HCT116 (cell line): ENCODE data around the gene ZNF398. TPM values are rescaled to one million over a fixed set of nuclear protein-coding genes. Genes with fewer than 3 reads are reported as not detected.
A peak's percentile ranks its signal among the peaks of the same experiment; 100 is the strongest.

ENCODE experiments used
- ATAC-seq: fragments of 200-7000 bp; cut with Tn5 transposase; 2 replicates; pipeline ENCODE4 v1.9.1; 2020; ENCODE audit warnings: mild to moderate bottlenecking, moderate library complexity
- Bru-seq: library from RNA; stranded (reverse); fragments of 400-500 nt; gene quantifications from one replicate; lab custom pipeline; 2021; lab: Mats Ljungman, UMichigan
- BruChase-seq, 2 experiments: library from RNA; stranded (reverse); fragments of 400-500 nt; gene quantifications; one replicate each; lab custom pipeline; 2021; lab: Mats Ljungman, UMichigan
- BruUV-seq: library from RNA; stranded (reverse); fragments of 400-500 nt; replicated peaks from 2 replicates; lab custom pipeline; 2021; lab: Mats Ljungman, UMichigan
- CTCF ChIA-PET: fragments of 300-600 bp; sonication (Branson Sonifier 250); formaldehyde crosslinking; loops from one replicate; lab custom pipeline; 2021; ENCODE audit warnings: antibody characterized with exemption; lab: Charles Lee
- POLR2A ChIA-PET: fragments of 300-600, 350-600 bp; sonication (Branson Sonifier 250); formaldehyde crosslinking; loops from one replicate; lab custom pipeline; 2021; ENCODE audit warnings: antibody characterized with exemption; lab: Charles Lee
- RAD21 ChIA-PET, 2 experiments: fragments of 300-600 bp; sonication (Branson Sonifier 250); formaldehyde crosslinking; loops; one replicate each; lab custom pipeline; 2023; ENCODE audit warnings: low total read pairs in 2 of 2; ENCODE audit not compliant: uncharacterized antibody in 2 of 2, unreplicated experiment in 2 of 2, low non-redundant PET in 1 of 2; lab: Charles Lee
- DNase-seq: peaks from one replicate; pipeline ENCODE4 v3.0.0-alpha.2; 2010; ENCODE audit warnings: low read depth, low spot score
- H2AFZ ChIP-seq: fragments of 200-600 bp; shearing (Covaris generic), sonication (generic); 2 replicates; pipeline ENCODE4 v1.6.1; 2017; ENCODE audit warnings: low read depth, mixed run types, mixed read lengths, antibody characterized with exemption, low read length; ENCODE audit not compliant: poor library complexity, severe bottlenecking
- H3K27ac ChIP-seq: 2 replicates; pipeline ENCODE4 v1.5.1; 2012; ENCODE audit warnings: low read depth, low read length
- H3K27me3 ChIP-seq: fragments of 200-600 bp; sonication (generic); 2 replicates; pipeline ENCODE4 v1.6.1; 2016; ENCODE audit warnings: mixed run types, low read length, mixed read lengths; ENCODE audit not compliant: insufficient read depth
- H3K36me3 ChIP-seq, 2 experiments: fragments of 200-500 bp in 1 of 2; fragments of 200-600 bp in 1 of 2; sonication (Bioruptor generic) in 1 of 2; sonication (generic) in 1 of 2; 2 replicates each; pipeline versions ENCODE4 v1.5.1 to v1.6.1; 2014 to 2016; ENCODE audit warnings: low read length in 2 of 2, inconsistent platforms in 1 of 2, mixed read lengths in 1 of 2, mixed run types in 1 of 2; ENCODE audit not compliant: insufficient read depth in 2 of 2, control insufficient read depth in 1 of 2
- H3K4me1 ChIP-seq, 2 experiments: fragments of 200-600 bp in 1 of 2; sonication (generic) in 1 of 2; 2 replicates each; pipeline versions ENCODE4 v1.5.1 to v1.6.1; 2012 to 2017; ENCODE audit warnings: low read length in 2 of 2, inconsistent platforms in 1 of 2, mild to moderate bottlenecking in 1 of 2, mixed read lengths in 1 of 2, mixed run types in 1 of 2, moderate library complexity in 1 of 2; ENCODE audit not compliant: insufficient read depth in 2 of 2, control insufficient read depth in 1 of 2
- H3K4me2 ChIP-seq: fragments of 200-600 bp; sonication (generic); 2 replicates; pipeline ENCODE4 v1.6.1; 2017; ENCODE audit warnings: mixed run types, low read length, mixed read lengths
- H3K4me3 ChIP-seq, 2 experiments: fragments of 200-600 bp in 1 of 2; sonication (generic) in 1 of 2; replicated peaks in 1 of 2; 2 replicates each; pipeline ENCODE4 v1.5.1; 2011 to 2016; ENCODE audit warnings: low read length in 2 of 2, control low read depth in 1 of 2, low read depth in 1 of 2, mild to moderate bottlenecking in 1 of 2, mixed read lengths in 1 of 2, mixed run types in 1 of 2
- H3K79me2 ChIP-seq: fragments of 200-600 bp; sonication (generic); 2 replicates; pipeline ENCODE4 v1.6.1; 2017; ENCODE audit warnings: mild to moderate bottlenecking, mixed run types, low read length, moderate library complexity, mixed read lengths; ENCODE audit not compliant: insufficient read depth
- H3K9ac ChIP-seq: fragments of 200-600 bp; sonication (generic); 2 replicates; pipeline ENCODE4 v1.6.1; 2016; ENCODE audit warnings: low read length, mixed read lengths
- H3K9me2 ChIP-seq: fragments of 200-600 bp; sonication (generic), shearing (Covaris generic); 2 replicates; pipeline ENCODE4 v1.6.1; 2017; ENCODE audit warnings: mixed run types, mild to moderate bottlenecking, moderate library complexity; ENCODE audit not compliant: insufficient read depth
- H3K9me3 ChIP-seq, 2 experiments: fragments of 200-500 bp in 1 of 2; fragments of 200-600 bp in 1 of 2; sonication (Bioruptor generic) in 1 of 2; sonication (generic) in 1 of 2; 2 replicates each; pipeline ENCODE4 v1.6.1; 2014 to 2017; ENCODE audit warnings: low read length in 2 of 2, mixed read lengths in 2 of 2, inconsistent platforms in 1 of 2, low read depth in 1 of 2, mild to moderate bottlenecking in 1 of 2, mixed run types in 1 of 2, moderate library complexity in 1 of 2; ENCODE audit not compliant: control insufficient read depth in 1 of 2, insufficient read depth in 1 of 2
- H4K20me1 ChIP-seq: fragments of 200-600 bp; sonication (generic), shearing (Covaris generic); 2 replicates; pipeline ENCODE4 v1.6.1; 2017; ENCODE audit warnings: mixed run types, mild to moderate bottlenecking, moderate library complexity; ENCODE audit not compliant: insufficient read depth
- CBX3 ChIP-seq: IDR thresholded peaks from 2 replicates; pipeline ENCODE4 v1.6.1; 2012; ENCODE audit warnings: low read depth
- EGR1 ChIP-seq: IDR thresholded peaks from 2 replicates; pipeline ENCODE4 v1.6.1; 2012; ENCODE audit warnings: low read depth
- EZH2 ChIP-seq: fragments of 200-600 bp; sonication (generic); IDR thresholded peaks from 2 replicates; pipeline ENCODE4 v1.6.1; 2017; ENCODE audit warnings: antibody characterized with exemption, mixed run types
- EZH2phosphoT487 ChIP-seq: fragments of 200-600 bp; IDR thresholded peaks from 2 replicates; pipeline ENCODE4 v1.6.1; 2018; ENCODE audit warnings: antibody characterized with exemption, borderline replicate concordance
- MAX ChIP-seq: IDR thresholded peaks from 2 replicates; pipeline ENCODE4 v1.6.1; 2012
- POLR2A ChIP-seq: IDR thresholded peaks from 2 replicates; pipeline ENCODE4 v1.7.0; 2011; ENCODE audit warnings: borderline replicate concordance; ENCODE audit not compliant: insufficient read depth, insufficient read length; ENCODE audit errors: extremely low read depth
- RAD21 ChIP-seq: IDR thresholded peaks from 2 replicates; pipeline ENCODE4 v1.6.1; 2012; ENCODE audit warnings: low read depth, mild to moderate bottlenecking
- REST ChIP-seq: IDR thresholded peaks from 2 replicates; pipeline ENCODE4 v1.6.1; 2012; ENCODE audit warnings: low read depth
- SRF ChIP-seq: IDR thresholded peaks from 2 replicates; pipeline ENCODE4 v1.6.1; 2012; ENCODE audit warnings: low read depth
- TCF7L2 ChIP-seq: IDR thresholded peaks from 2 replicates; pipeline ENCODE4 v1.7.0; 2011; ENCODE audit warnings: borderline replicate concordance, inconsistent platforms; ENCODE audit not compliant: insufficient read depth, insufficient read length; ENCODE audit errors: extremely low read depth
- YY1 ChIP-seq: IDR thresholded peaks from 2 replicates; pipeline ENCODE4 v1.6.1; 2011; ENCODE audit warnings: low read length, low read depth, moderate library complexity, mild to moderate bottlenecking; ENCODE audit not compliant: insufficient replicate concordance; ENCODE audit errors: extremely low read depth
- ZFX ChIP-seq: fragments of 450-650 bp; IDR thresholded peaks from 2 replicates; pipeline ENCODE4 v1.6.1; 2017
- ZNF274 ChIP-seq: fragments of 200-500 bp; sonication (Bioruptor generic); IDR thresholded peaks from 2 replicates; pipeline ENCODE4 v1.6.1; 2014; ENCODE audit warnings: mild to moderate bottlenecking, low read depth, low read length, inconsistent platforms
- intact Hi-C: fragments of 100-400 bp; cut with micrococcal nuclease; formaldehyde crosslinking; loops from 2 replicates; pipeline ENCODE4 v1.10.0; 2022
- long read RNA-seq: library from polyadenylated mRNA; unstranded; transcript quantifications from one replicate; pipeline ENCODE4 v2.0.0, GENCODE V29; 2021; ENCODE audit not compliant: unreplicated experiment
- polyA plus RNA-seq: library from polyadenylated mRNA; unstranded; fragments of >200 nt; gene quantifications from 2 replicates; pipeline ENCODE4 v1.2.1, GENCODE V29; 2012; ENCODE audit warnings: missing spikeins
- total RNA-seq: library from RNA; stranded (reverse); gene quantifications from one replicate; pipeline ENCODE4 v1.2.1, GENCODE V29; 2021; ENCODE audit not compliant: unreplicated experiment
- TF ChIP-seq, protein P1 (sequence below): IDR thresholded peaks from 2 replicates; pipeline ENCODE4 v1.6.1; 2011; ENCODE audit warnings: mild to moderate bottlenecking, low read length, moderate library complexity; ENCODE audit not compliant: insufficient replicate concordance; ENCODE audit errors: extremely low read depth

Gene ZNF398, protein sequence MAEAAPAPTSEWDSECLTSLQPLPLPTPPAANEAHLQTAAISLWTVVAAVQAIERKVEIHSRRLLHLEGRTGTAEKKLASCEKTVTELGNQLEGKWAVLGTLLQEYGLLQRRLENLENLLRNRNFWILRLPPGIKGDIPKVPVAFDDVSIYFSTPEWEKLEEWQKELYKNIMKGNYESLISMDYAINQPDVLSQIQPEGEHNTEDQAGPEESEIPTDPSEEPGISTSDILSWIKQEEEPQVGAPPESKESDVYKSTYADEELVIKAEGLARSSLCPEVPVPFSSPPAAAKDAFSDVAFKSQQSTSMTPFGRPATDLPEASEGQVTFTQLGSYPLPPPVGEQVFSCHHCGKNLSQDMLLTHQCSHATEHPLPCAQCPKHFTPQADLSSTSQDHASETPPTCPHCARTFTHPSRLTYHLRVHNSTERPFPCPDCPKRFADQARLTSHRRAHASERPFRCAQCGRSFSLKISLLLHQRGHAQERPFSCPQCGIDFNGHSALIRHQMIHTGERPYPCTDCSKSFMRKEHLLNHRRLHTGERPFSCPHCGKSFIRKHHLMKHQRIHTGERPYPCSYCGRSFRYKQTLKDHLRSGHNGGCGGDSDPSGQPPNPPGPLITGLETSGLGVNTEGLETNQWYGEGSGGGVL
- total RNA-seq (14.1 TPM), Bru-seq, nascent RNA (percentile 66 among the genes with signal in this experiment), BruChase-seq, experiment 1, labeled RNA remaining after a 6-hour chase (percentile 58 among the genes with signal in this experiment), BruChase-seq, experiment 2, labeled RNA remaining after a 2-hour chase (percentile 65 among the genes with signal in this experiment)
- polyA plus RNA-seq: 6.2 and 7.2 TPM in 2 replicates
- long read RNA-seq, transcript ZNF398-202 (6 exons, 2,860 nt): major isoform, 5 of 28 reads
- long read RNA-seq, partial matches to known transcripts: 20 of 28 reads
- long read RNA-seq, other reads (novel, unspliced or antisense): 3 of 28 reads

DNA sequence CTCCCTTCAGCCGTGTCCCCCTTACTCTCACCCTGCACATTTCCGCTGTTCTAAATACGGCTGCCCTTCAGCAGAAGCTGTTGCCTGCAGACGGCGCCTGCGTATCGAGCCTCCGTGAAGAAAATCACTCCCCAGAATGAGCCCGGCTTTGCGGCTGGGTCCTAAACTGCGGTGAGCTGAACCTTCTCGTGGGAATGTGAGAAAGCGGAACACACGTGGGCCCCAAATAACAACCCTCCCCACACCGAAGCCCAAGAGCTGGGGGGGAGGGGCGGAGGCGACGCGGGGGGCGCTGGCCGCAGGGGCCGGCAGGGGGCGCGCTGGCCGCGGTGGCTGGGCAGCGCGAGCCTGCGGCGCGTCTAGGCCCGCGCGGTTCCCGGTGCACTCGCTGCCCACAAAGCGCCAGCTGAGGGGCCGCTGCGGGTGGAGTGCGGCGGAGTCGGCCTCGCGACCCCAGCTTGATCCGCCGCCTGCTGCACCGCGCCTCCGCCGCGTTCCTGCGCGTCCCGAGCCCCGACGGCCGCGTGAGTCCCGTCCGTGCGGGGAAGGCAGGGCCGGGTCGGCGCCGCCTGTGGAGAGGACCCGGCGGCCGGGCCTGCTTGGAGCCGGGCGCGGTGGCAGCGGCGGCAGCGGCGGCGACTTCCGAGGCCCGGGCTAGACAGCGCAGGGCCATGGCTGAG is at the start of gene ZNF398:
Gene ZNF398, plus strand, starts transcription at position 382 of the 680 bp plus-strand sequence. Its CDS starts 290 bp downstream, at position 672.
- intact Hi-C loops: loop anchor here (1.0 to 5.0 kb wide), 2 partner anchors 21 to 80 kb away; partner anchors contain the start of gene ZNF425
- no peaks in the 10 kb centered on the region for H4K20me1 ChIP-seq
- H3K9ac ChIP-seq: peak within 1 kb of the TSS; percentile 92
- DNase-seq: no peak
- peak; percentile 79 for ATAC-seq
- peak within 1 kb of the TSS; percentile 82 to 95 for H3K4me3 ChIP-seq
- no peak within 1 kb of the TSS for H2AFZ ChIP-seq
- no TSS peak for BruUV-seq
- ChIA-PET POLR2A (interaction anchor here (0.7 to 1.2 kb wide), 4 partner anchors 20 to 81 kb away, joined by 3 to 4 read pairs (median 4); no protein-coding TSS in a partner anchor), RAD21 (no interaction called here), CTCF (interaction anchor here (0.6 to 4.8 kb wide), 7 partner anchors 11 to 682 kb away, joined by 3 to 28 read pairs (median 5); partner anchors contain the start of genes ZNF282 and ZNF425)
- H3K4me1 ChIP-seq: peaks cover 37 to 56% of the 10 kb centered on the region in 2 experiments
- H3K9me2 ChIP-seq: no peaks in the 10 kb centered on the region
- peaks cover 45% of the 10 kb centered on the region for H3K79me2 ChIP-seq
- H3K9me3 ChIP-seq: no peaks in the 10 kb centered on the region
- peak within 1 kb of the TSS; percentile 87 for H3K4me2 ChIP-seq
- H3K27ac ChIP-seq: peak within 1 kb of the TSS; percentile 81
- no peaks in the 10 kb centered on the region for H3K27me3 ChIP-seq
- H3K36me3 ChIP-seq: no peaks in the 10 kb centered on the region
- TF ChIP-seq EZH2: no peak
- TF ChIP-seq EZH2phosphoT487: no peak
- TF ChIP-seq POLR2A: peak; percentile 78
- no peak for TF ChIP-seq TCF7L2
- no peak for TF ChIP-seq YY1
- TF ChIP-seq MAX: peak; percentile 45; the same call in 1 of the 2 replicates
- no peak for TF ChIP-seq REST
- peak; percentile 61; the same call in 1 of the 2 replicates for TF ChIP-seq CBX3
- no peak for TF ChIP-seq EGR1
- TF ChIP-seq, protein P1, sequence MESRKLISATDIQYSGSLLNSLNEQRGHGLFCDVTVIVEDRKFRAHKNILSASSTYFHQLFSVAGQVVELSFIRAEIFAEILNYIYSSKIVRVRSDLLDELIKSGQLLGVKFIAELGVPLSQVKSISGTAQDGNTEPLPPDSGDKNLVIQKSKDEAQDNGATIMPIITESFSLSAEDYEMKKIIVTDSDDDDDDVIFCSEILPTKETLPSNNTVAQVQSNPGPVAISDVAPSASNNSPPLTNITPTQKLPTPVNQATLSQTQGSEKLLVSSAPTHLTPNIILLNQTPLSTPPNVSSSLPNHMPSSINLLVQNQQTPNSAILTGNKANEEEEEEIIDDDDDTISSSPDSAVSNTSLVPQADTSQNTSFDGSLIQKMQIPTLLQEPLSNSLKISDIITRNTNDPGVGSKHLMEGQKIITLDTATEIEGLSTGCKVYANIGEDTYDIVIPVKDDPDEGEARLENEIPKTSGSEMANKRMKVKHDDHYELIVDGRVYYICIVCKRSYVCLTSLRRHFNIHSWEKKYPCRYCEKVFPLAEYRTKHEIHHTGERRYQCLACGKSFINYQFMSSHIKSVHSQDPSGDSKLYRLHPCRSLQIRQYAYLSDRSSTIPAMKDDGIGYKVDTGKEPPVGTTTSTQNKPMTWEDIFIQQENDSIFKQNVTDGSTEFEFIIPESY: no peak
- TF ChIP-seq RAD21: peak; percentile 5; the same call in 1 of the 2 replicates
- TF ChIP-seq SRF: no peak
- peak; percentile 99 for TF ChIP-seq ZFX
- no peak for TF ChIP-seq ZNF274
